Activated naive CD8-positive, alpha-beta T cell (primary cell): ENCODE data around the gene PPIF.

Source experiments
- H3K27ac Mint-ChIP-seq: one replicate; pipeline ENCODE4 v1.8.0; 2021; ENCODE audit warnings: mixed read lengths
- H3K27me3 Mint-ChIP-seq: one replicate; pipeline ENCODE4 v1.8.0; 2021; ENCODE audit warnings: mixed read lengths
- H3K36me3 Mint-ChIP-seq: one replicate; pipeline ENCODE4 v1.8.0; 2021; ENCODE audit warnings: mixed read lengths
- H3K4me1 Mint-ChIP-seq: one replicate; pipeline ENCODE4 v1.8.0; 2021; ENCODE audit warnings: low read depth, mixed read lengths
- H3K4me3 Mint-ChIP-seq: one replicate; pipeline ENCODE4 v1.8.0; 2021; ENCODE audit warnings: mild to moderate bottlenecking, mixed read lengths
- H3K9me3 Mint-ChIP-seq: one replicate; pipeline ENCODE4 v1.8.0; 2021; ENCODE audit warnings: low read depth, mixed read lengths

Gene PPIF

DNA sequence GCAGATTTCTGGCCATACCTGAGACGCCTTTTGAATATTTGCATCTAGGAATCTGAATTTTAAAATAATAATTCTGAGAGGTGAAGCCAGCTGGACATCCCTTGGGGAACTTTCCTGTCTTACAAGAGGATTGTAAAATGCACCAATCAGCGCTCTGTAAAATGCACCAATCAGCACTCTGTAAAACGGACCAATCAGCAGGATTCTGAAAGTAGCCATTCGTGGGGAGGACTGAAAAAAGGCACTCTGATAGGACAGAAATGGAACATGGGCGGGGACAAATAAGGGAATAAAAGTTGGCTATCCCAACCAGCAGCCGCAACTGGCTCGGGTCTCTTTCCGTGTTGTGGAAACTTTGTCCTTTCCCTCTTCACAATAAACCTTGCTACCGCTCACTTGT is 9.9 kb downstream of the PPIF start:
- Mint-ChIP-seq H3K4me1 (peaks cover 27% of the 10 kb centered on the region), H3K4me3 (no peak overlapping the region), H3K27me3 (no peaks in the 10 kb centered on the region), H3K9me3 (no peaks in the 10 kb centered on the region), H3K27ac (no peak overlapping the region), H3K36me3 (peaks cover 23% of the 10 kb centered on the region)

DNA sequence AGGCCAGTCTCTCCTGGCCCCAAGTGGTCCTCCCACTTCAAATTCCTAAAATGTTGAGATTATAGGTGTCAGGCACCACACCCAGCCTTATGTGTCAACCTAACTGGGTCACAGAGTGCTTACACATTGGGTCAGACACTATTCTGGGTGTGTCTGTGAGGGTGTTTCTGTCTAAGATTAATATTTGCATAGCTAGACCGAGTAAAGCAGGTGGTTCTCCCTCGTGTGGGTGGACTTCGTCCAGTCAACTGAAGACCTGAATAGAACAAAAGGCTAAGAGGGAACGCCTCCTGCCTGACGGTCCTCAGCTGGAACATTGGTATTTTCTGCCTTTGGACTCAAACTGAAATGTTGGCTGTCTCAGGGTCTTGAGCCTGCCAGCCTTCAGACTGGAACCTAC is 11.5 kb downstream of the PPIF start:
- H3K27me3 Mint-ChIP-seq, result no peaks in the 10 kb centered on the region

GRCh38 chr10:79359816-79360498 is 12.7 kb downstream of the PPIF start:
- Mint-ChIP-seq H3K4me1 (peaks cover 18% of the 10 kb centered on the region), H3K4me3 (no peak overlapping the region), H3K27me3 (no peaks in the 10 kb centered on the region), H3K36me3 (peaks cover 7% of the 10 kb centered on the region), H3K27ac (no peak overlapping the region), H3K9me3 (no peaks in the 10 kb centered on the region)

More for the DNA sequence above, 11.5 kb downstream of the PPIF start:
- Mint-ChIP-seq H3K9me3 (no peaks in the 10 kb centered on the region), H3K4me1 (peaks cover 19% of the 10 kb centered on the region), H3K27ac (no peak overlapping the region), H3K36me3 (peaks cover 16% of the 10 kb centered on the region), H3K4me3 (no peak overlapping the region)

- Mint-ChIP-seq H3K27ac (no peak overlapping the region), H3K4me1 (peaks cover 18% of the 10 kb centered on the region)
These were observed 13.5 kb downstream of the PPIF start for GRCh38 chr10:79360499-79361342.

GRCh38 chr10:79361726-79362397 is 14.6 kb downstream of the PPIF start:
- Mint-ChIP-seq H3K9me3 (no peaks in the 10 kb centered on the region), H3K4me1 (peaks cover 18% of the 10 kb centered on the region), H3K36me3 (peaks cover 3% of the 10 kb centered on the region), H3K4me3 (no peak overlapping the region), H3K27ac (no peak overlapping the region), H3K27me3 (no peaks in the 10 kb centered on the region)

More at GRCh38 chr10:79360499-79361342, 13.5 kb downstream of the PPIF start:
- Mint-ChIP-seq H3K36me3 (peaks cover 3% of the 10 kb centered on the region), H3K27me3 (no peaks in the 10 kb centered on the region), H3K4me3 (no peak overlapping the region), H3K9me3 (no peaks in the 10 kb centered on the region)

DNA sequence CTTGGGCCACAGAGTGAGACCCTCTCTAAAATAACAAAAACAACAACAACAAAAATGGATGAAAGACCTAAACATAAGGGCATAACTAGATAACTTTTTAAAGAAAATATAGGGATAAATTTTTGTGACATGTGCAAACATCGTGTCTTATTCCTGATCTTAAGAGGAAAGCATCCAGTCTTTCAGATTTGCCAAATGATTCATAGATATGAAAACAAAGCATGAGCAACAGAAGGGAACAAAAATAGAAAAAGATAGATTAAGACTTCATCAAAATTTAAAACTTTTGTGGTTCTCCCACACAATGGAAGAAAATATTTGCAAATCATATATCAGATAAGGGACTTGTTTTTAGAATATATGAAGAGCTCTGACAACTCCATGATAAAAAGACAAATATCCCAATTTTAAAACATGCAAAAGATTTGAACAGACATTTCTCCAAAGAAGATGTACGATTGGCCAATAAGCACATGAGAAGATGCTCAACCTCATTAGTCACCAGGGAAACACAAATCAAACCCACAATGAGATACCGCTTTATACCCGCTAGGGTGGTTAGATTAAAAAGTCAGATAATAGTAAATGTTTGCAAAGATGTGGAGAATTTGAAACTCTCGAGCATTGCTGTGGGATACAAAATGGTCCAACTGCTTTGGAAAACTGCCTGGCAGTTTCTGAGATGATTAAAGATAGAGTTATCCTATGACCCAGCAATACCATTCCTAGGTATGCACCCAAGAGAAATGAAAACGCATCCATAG is 20.3 kb downstream of the PPIF start:
- Mint-ChIP-seq H3K9me3 (peaks cover 12% of the 10 kb centered on the region), H3K27me3 (no peaks in the 10 kb centered on the region), H3K4me3 (no peak overlapping the region), H3K27ac (no peak overlapping the region), H3K4me1 (no peaks in the 10 kb centered on the region), H3K36me3 (peaks cover 8% of the 10 kb centered on the region)

GRCh38 chr10:79372871-79373270 is 25.6 kb downstream of the PPIF start:
- H3K4me3 Mint-ChIP-seq, result no peak overlapping the region
- H3K27me3 Mint-ChIP-seq, result no peaks in the 10 kb centered on the region
- peaks cover 5% of the 10 kb centered on the region for H3K36me3 Mint-ChIP-seq
- H3K4me1 Mint-ChIP-seq, result peaks cover 2% of the 10 kb centered on the region
- peaks cover 12% of the 10 kb centered on the region for H3K9me3 Mint-ChIP-seq
- H3K27ac Mint-ChIP-seq, result no peak overlapping the region

DNA sequence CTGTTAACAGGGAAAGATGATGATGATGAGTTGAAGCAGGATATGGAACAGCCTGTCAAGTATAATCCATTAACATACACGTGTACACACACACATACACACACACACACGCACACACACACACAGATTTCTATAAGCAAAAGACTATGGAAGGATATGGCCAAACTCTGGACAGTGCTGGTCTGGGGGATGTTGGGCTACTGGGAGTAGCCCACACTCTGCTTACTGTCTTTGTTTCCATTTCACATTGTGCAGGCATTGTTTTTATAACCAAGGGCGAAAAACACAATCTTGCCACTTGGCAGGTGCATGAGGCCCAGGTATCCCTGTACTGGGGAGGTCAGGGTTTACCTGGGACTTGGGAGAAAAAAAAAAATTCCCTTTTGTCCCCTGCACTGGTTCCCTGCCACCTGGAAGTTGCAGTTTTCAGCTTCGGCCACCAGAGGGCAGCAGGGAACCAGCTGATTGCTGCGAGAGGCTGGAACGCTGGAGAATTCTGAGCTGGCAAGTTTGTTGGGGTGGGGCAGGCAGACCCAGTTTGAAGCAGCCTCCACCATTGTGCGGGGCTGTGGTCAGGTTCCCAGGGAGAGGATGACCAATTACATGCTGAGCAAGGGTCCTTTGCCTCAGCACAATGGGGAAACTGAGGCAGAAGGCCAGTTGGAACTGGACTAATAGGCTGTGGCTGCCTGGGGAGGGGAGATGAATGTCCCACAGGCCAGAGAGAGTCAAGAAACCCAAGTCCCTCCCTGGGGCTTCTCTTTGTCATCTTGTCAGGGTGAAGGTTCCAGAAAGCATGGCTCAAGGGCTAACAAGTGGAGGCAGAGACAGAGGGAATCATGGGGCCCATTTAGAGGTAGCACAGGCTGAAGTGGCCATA is 27.3 kb downstream of the PPIF start:
- peaks cover 2% of the 10 kb centered on the region for H3K4me1 Mint-ChIP-seq
- no peak overlapping the region for H3K4me3 Mint-ChIP-seq
- H3K36me3 Mint-ChIP-seq, result peaks cover 5% of the 10 kb centered on the region
- no peaks in the 10 kb centered on the region for H3K27me3 Mint-ChIP-seq
- H3K27ac Mint-ChIP-seq, result no peak overlapping the region
- peaks cover 12% of the 10 kb centered on the region for H3K9me3 Mint-ChIP-seq

- peaks cover 8% of the 10 kb centered on the region for H3K9me3 Mint-ChIP-seq
- H3K27me3 Mint-ChIP-seq, result no peaks in the 10 kb centered on the region
- no peak overlapping the region for H3K27ac Mint-ChIP-seq
- H3K36me3 Mint-ChIP-seq, result peaks cover 2% of the 10 kb centered on the region
- no peak overlapping the region for H3K4me3 Mint-ChIP-seq
- H3K4me1 Mint-ChIP-seq, result peaks cover 2% of the 10 kb centered on the region
These were observed 28.2 kb downstream of the PPIF start for GRCh38 chr10:79375321-79376077.

DNA sequence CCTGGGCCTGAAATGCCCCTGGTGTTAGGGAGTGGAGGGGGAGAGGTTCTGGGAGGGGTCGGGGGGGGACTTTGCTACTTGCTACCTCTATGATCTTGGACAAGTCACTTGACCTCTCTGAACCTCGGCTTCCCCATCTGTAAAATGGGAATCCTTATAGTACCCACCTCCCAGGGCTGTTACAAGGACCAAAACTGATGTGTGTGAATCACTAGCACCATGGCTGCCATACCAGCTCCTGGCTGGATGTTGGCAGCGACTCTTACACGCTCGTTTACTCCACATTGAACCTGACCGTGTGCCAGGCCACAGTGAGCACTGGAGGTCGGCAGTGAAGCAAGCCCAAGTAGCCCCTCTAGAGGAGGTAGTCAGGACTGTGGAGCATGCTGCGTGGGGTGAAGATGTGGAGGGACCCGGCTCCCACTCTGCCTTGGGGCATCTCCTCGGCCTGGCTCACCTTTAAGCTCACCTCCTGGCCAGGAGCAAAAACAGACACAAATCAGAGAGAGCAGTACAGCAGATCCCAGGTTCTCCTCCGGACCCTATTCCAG is 28.9 kb downstream of the PPIF start:
- Mint-ChIP-seq H3K36me3 (no peaks in the 10 kb centered on the region), H3K27me3 (no peaks in the 10 kb centered on the region), H3K9me3 (peaks cover 4% of the 10 kb centered on the region), H3K4me1 (peaks cover 2% of the 10 kb centered on the region), H3K4me3 (no peak overlapping the region), H3K27ac (no peak overlapping the region)

DNA sequence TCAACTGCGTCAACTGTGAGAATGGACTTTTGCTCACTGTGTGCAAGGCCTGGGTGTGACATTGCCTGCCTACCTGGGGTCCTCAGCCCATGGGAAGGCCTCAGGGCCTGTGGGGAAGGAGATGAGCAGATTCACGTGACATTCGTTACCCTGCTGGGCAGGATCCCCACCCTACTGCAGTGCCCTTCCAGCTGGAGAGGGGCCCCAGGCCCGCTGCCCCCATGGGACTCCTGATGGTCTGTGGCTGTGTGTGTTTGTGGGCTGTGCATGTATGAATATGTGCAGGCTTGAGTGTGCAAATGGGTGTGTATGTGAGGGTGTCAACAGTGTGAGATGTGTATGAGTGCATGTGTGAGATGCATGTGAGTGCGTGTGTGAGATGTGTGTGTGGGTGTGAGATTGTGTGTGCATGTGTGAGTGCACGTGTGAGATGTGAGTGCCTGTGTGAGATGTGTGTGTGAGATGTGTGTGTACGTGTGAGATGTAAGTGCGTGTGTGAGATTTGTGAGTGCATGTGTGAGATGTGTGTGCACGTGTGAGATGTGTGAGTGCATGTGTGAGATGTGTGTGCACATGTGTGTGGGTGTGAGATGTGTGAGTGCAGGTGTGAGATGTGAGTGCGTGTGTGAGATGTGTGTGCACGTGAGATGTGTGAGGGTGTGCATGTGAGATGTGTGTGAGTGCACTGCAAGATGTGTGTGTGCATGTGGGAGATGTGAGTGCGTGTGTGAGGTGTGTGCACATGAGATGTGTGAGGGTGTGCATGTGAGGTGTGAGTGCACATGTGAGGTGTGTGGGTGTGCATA is 29.7 kb downstream of the PPIF start:
- Mint-ChIP-seq H3K4me3 (no peak overlapping the region), H3K36me3 (no peaks in the 10 kb centered on the region), H3K4me1 (peaks cover 2% of the 10 kb centered on the region), H3K9me3 (no peaks in the 10 kb centered on the region), H3K27ac (no peak overlapping the region), H3K27me3 (no peaks in the 10 kb centered on the region)

DNA sequence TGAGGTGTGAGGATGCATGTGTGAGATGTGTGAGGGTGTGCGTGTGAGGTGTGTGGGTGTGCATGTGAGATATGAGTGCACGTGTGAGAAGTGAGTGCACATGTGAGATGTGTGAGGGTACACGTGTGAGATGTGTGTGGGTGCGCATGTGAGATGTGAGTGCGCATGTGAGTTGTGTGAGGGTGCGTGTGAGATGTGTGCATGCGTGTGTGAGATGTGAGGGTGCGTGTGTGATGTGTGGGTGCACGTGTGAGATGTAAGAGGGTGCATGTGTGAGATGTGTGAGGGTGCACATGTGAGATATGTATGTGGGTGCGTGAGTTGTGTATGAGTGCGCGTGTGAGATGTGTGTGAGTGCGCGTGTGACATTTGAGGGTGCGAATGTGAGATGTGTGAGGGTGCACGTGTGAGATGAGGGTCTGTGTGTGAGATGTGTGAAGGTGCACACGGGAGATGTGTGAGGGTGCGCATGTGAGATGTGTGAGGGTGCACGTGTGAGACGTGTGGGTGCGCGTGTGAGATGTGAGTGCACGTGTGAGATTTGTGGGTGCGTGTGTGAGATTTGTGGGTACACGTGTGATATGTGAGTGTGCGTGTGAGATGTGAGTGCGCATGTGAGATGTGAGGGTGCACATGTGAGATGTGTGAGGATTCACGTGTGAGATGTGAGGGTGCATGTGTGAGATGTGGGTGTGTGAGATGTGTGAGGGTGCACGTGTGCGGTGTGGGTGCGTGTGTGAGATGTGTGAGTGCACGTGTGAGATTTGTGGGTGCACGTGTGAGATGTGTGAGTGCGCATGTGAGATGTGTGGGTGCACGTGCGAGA is 30.5 kb downstream of the PPIF start:
- Mint-ChIP-seq H3K27me3 (no peaks in the 10 kb centered on the region), H3K9me3 (no peaks in the 10 kb centered on the region), H3K4me1 (peaks cover 2% of the 10 kb centered on the region), H3K4me3 (no peak overlapping the region), H3K27ac (no peak overlapping the region), H3K36me3 (no peaks in the 10 kb centered on the region)
